ENCODE data around the gene AKIRIN1.

Gene AKIRIN1

GRCh38 chr1:39043513-39043912 is 52.4 kb downstream of the AKIRIN1 start:
- DNase-seq (ENCODE audit: extremely low spot score): no peak
- TF ChIP-seq BHLHE40 (IDR thresholded peaks at IDR 0.05; ENCODE audit: borderline replicate concordance) (no peak), HDGF (IDR thresholded peaks at IDR 0.05; ENCODE audit: borderline replicate concordance) (no peak), NFRKB (IDR thresholded peaks at IDR 0.05) (no peak), SUZ12 (IDR thresholded peaks at IDR 0.05) (no peak), SP1 (IDR thresholded peaks at IDR 0.05) (no peak), TARDBP (IDR thresholded peaks at IDR 0.05) (no peak), CTBP1 (IDR thresholded peaks at IDR 0.05; ENCODE audit: borderline replicate concordance) (no peak), FOXA1 (IDR thresholded peaks at IDR 0.05) (no peak), PKNOX1 (IDR thresholded peaks at IDR 0.05) (no peak), ZNF384 (IDR thresholded peaks at IDR 0.05) (no peak), ELF4 (IDR thresholded peaks at IDR 0.05) (no peak), L3MBTL2 (conservative IDR thresholded peaks at IDR 0.05) (no peak), FOXK2 (IDR thresholded peaks at IDR 0.05) (no peak), ARNT (IDR thresholded peaks at IDR 0.05) (no peak)
- POLR2A ChIA-PET: no interaction called here
- CTCF ChIA-PET: no interaction called here

- ChIA-PET CTCF (no interaction called here), POLR2A (interaction anchor here (1.7 kb wide), 1 partner anchor 18 kb away, joined by 4 read pairs; the partner anchor contains the start of gene NDUFS5)
- TF ChIP-seq FOXK2 (IDR thresholded peaks at IDR 0.05) (no peak), ARNT (IDR thresholded peaks at IDR 0.05) (no peak), L3MBTL2 (conservative IDR thresholded peaks at IDR 0.05) (no peak), CTBP1 (IDR thresholded peaks at IDR 0.05; ENCODE audit: borderline replicate concordance) (no peak), TARDBP (IDR thresholded peaks at IDR 0.05) (no peak), FOXA1 (IDR thresholded peaks at IDR 0.05) (no peak), ELF4 (IDR thresholded peaks at IDR 0.05) (no peak), SUZ12 (IDR thresholded peaks at IDR 0.05) (no peak), LEF1 (IDR thresholded peaks at IDR 0.05; ENCODE audit: borderline replicate concordance) (no peak), FOXM1 (IDR thresholded peaks at IDR 0.05; ENCODE audit: borderline replicate concordance) (no peak), BHLHE40 (IDR thresholded peaks at IDR 0.05; ENCODE audit: borderline replicate concordance) (no peak), SP1 (IDR thresholded peaks at IDR 0.05) (no peak), ZNF384 (IDR thresholded peaks at IDR 0.05) (no peak)
Measured at GRCh38 chr1:39044762-39045161, 53.7 kb downstream of the AKIRIN1 start.

GRCh38 chr1:39045231-39045630 is 54.2 kb downstream of the AKIRIN1 start:
- DNase-seq (ENCODE audit: extremely low spot score): no peak
- TF ChIP-seq HDGF (IDR thresholded peaks at IDR 0.05; ENCODE audit: borderline replicate concordance): no peak
- TF ChIP-seq NFRKB (IDR thresholded peaks at IDR 0.05): no peak
- TF ChIP-seq CTBP1 (IDR thresholded peaks at IDR 0.05; ENCODE audit: borderline replicate concordance): no peak
- no peak for TF ChIP-seq PKNOX1 (IDR thresholded peaks at IDR 0.05)
- TF ChIP-seq FOXA1 (IDR thresholded peaks at IDR 0.05): no peak
- no peak for TF ChIP-seq ZNF384 (IDR thresholded peaks at IDR 0.05)
- TF ChIP-seq ARNT (IDR thresholded peaks at IDR 0.05): no peak
- ChIA-PET CTCF (no interaction called here), POLR2A (interaction anchor here (1.7 kb wide), 1 partner anchor 19 kb away, joined by 4 read pairs; the partner anchor contains the start of gene NDUFS5)

More at GRCh38 chr1:39044762-39045161, 53.7 kb downstream of the AKIRIN1 start:
- DNase-seq (ENCODE audit: extremely low spot score): no peak

GRCh38 chr1:39046613-39047210 is 55.6 kb downstream of the AKIRIN1 start:
- DNase-seq (ENCODE audit: extremely low spot score): no peak
- POLR2A ChIA-PET: interaction anchor here (1.7 kb wide), 1 partner anchor 21 kb away, joined by 6 read pairs; the partner anchor contains the start of gene NDUFS5
- no peak for TF ChIP-seq HDGF (IDR thresholded peaks at IDR 0.05; ENCODE audit: borderline replicate concordance)
- TF ChIP-seq FOXM1 (IDR thresholded peaks at IDR 0.05; ENCODE audit: borderline replicate concordance): no peak
- TF ChIP-seq TARDBP (IDR thresholded peaks at IDR 0.05): no peak
- no peak for TF ChIP-seq ELF4 (IDR thresholded peaks at IDR 0.05)
- TF ChIP-seq PKNOX1 (IDR thresholded peaks at IDR 0.05): no peak
- TF ChIP-seq FOXK2 (IDR thresholded peaks at IDR 0.05): no peak
- TF ChIP-seq L3MBTL2 (conservative IDR thresholded peaks at IDR 0.05): no peak
- no peak for TF ChIP-seq BHLHE40 (IDR thresholded peaks at IDR 0.05; ENCODE audit: borderline replicate concordance)
- no peak for TF ChIP-seq ZNF384 (IDR thresholded peaks at IDR 0.05)
- TF ChIP-seq SUZ12 (IDR thresholded peaks at IDR 0.05): no peak
- TF ChIP-seq LEF1 (IDR thresholded peaks at IDR 0.05; ENCODE audit: borderline replicate concordance): no peak
- TF ChIP-seq CTBP1 (IDR thresholded peaks at IDR 0.05; ENCODE audit: borderline replicate concordance): no peak
- no peak for TF ChIP-seq SP1 (IDR thresholded peaks at IDR 0.05)
- no peak for TF ChIP-seq ARNT (IDR thresholded peaks at IDR 0.05)
- TF ChIP-seq FOXA1 (IDR thresholded peaks at IDR 0.05): no peak
- no peak for TF ChIP-seq NFRKB (IDR thresholded peaks at IDR 0.05)
- CTCF ChIA-PET: no interaction called here

GRCh38 chr1:39047374-39048229 is 56.5 kb downstream of the AKIRIN1 start:
- DNase-seq (ENCODE audit: extremely low spot score): no peak
- POLR2A ChIA-PET: interaction anchor here (1.7 kb wide), 1 partner anchor 21 kb away, joined by 6 read pairs; the partner anchor contains the start of gene NDUFS5
- TF ChIP-seq PKNOX1 (IDR thresholded peaks at IDR 0.05) (no peak), SP1 (IDR thresholded peaks at IDR 0.05) (no peak), ARNT (IDR thresholded peaks at IDR 0.05) (no peak), ELF4 (IDR thresholded peaks at IDR 0.05) (no peak), FOXK2 (IDR thresholded peaks at IDR 0.05) (no peak), SUZ12 (IDR thresholded peaks at IDR 0.05) (no peak), LEF1 (IDR thresholded peaks at IDR 0.05; ENCODE audit: borderline replicate concordance) (no peak), CTBP1 (IDR thresholded peaks at IDR 0.05; ENCODE audit: borderline replicate concordance) (no peak), BHLHE40 (IDR thresholded peaks at IDR 0.05; ENCODE audit: borderline replicate concordance) (no peak), L3MBTL2 (conservative IDR thresholded peaks at IDR 0.05) (no peak), ZNF384 (IDR thresholded peaks at IDR 0.05) (no peak), FOXA1 (IDR thresholded peaks at IDR 0.05) (no peak), FOXM1 (IDR thresholded peaks at IDR 0.05; ENCODE audit: borderline replicate concordance) (no peak), HDGF (IDR thresholded peaks at IDR 0.05; ENCODE audit: borderline replicate concordance) (no peak), NFRKB (IDR thresholded peaks at IDR 0.05) (no peak), TARDBP (IDR thresholded peaks at IDR 0.05) (no peak)
- CTCF ChIA-PET: no interaction called here

All from HEK293T (cell line).